GM08714 (cell line): Measurements from ENCODE around the gene SLX1A.
"Not testable (repeated sequence)": the region's sequence is repeated elsewhere in the genome, so short reads cannot be mapped to it uniquely, and the experiment has no call there.

ENCODE experiments used
- H3K4me3 ChIP-seq: fragments of 200-500 bp; sonication (Bioruptor generic); 2 replicates; pipeline ENCODE4 v1.5.1; 2014; ENCODE audit warnings: mild to moderate bottlenecking, low read length, inconsistent platforms

SLX1A gene

DNA sequence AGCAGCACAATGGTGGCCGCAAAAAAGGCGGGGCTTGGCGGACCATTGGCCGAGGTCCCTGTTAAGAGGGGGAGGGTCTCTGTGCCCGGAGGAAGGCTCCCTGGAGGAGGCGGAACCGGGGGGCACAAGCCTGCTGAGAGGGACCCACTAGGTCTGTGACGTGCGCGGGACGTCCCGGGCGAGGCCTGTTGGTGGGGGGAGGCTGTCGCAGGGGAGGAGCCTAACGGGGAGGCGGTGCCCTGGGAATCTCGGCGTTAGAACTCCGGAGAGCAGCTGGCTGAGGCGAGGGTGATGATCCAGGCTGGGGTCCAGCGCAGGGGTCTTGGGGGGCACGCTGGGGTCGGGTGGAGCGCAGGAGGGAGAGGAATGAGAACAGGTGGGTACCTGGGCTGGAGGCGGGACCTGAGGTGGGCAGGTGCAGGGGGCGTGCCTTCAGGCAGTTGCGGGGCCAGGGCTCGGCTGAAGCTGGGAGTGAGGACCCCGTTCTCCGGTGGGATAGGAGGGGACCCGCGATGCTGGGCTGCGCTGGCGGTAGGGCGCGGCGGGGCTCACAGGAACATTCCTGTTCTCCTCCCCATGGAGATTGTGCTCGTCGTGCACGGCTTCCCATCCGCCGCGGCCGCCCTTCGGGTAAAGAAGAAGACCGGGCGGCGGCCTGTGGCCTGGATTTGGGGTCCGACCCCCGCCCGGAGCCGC is 12.0 kb downstream of the SLX1A start:
- H3K4me3 ChIP-seq: not testable (repeated sequence)

DNA sequence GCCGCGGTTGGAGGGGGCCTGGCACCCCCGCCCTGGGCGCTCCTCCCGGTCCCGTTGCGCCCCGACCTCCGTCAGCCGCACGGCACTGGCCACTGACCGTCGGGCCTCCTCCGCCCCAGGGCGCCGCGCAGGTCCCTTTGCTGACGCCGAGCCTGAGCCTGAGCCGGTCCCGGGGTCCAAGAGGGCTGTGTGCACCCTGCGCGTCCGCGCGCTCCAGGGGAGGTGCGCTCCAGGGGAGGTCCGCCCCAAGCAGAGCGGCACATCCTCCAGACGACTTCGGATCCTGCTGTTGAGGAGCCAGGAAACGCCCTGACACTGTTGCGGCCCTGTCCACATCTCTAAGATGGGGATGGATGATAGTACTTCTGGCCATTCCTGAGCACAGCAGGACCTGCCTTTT is 12.6 kb downstream of the SLX1A start:
- H3K4me3 ChIP-seq: not testable (repeated sequence)

DNA sequence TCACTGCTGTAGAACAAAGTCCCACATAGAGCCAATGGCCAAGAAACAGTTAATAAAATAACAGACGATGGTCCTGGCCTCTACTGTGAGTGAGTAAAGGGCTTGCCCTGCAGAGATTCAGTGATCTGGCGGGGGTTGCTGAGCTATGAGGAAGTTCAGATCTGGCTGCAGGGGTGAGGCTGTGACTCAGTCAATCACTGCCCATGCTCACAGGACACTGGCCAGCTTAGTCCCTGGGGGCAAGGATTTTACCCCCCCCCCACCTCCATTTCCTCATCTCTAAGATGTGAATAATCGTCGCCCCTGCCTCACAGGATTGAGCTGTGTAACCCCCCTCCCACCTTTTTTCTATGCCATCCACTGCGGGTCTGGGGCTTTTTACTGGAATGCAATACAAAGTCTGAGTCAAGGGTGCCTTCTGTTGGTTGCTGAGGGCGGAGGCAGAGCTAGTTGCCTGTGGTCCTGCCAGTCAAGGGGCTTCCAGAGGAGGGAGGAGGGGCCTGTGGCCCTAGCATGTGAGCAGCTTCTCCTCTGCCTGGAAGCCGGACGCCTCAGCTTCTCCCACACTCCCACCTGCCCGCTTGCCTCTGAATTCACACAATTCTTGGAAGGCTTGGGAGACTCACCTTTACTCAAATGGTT is 13.5 kb downstream of the SLX1A start:
- H3K4me3 ChIP-seq: not testable (repeated sequence)

DNA sequence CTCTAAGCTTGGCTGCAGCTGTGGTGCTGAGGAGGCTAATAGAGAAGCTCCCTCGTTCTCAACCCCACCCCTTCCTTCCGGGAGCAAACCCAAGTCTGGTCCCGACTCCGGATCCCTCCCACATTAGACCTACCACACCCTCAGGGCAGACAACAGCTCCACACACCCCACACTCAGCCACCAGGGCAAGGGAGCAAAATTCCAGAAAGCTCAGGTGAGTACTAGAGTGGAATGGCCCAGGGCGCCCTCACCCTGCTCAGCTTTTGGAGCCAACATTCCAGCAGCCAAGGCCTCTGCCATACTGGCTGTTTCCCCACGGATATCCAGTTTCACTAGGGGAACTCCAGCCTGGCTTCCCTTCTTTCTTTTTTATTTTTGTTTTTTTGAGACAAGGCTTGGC is 15.4 kb downstream of the SLX1A start:
- H3K4me3 ChIP-seq: not testable (repeated sequence)

DNA sequence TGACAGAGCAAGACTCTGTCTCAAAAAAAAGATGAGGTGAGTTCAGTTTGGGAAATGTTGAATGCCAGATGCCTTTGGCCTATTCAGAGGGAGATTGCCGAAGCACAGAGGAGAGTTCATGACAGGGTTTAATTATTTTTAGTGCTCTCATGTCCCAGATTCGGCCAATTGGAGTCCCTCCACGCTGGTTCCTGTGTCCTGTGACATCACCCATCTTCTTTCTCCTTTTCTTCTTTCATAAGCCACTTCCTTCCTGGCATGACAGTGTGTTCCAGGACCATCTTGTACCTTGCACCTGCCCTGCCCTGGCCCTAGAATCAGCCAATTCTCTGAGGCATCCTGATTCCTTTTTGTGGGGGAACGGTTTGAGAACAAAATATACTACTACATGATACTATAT is 17.7 kb downstream of the SLX1A start:
- H3K4me3 ChIP-seq: not testable (repeated sequence)

DNA sequence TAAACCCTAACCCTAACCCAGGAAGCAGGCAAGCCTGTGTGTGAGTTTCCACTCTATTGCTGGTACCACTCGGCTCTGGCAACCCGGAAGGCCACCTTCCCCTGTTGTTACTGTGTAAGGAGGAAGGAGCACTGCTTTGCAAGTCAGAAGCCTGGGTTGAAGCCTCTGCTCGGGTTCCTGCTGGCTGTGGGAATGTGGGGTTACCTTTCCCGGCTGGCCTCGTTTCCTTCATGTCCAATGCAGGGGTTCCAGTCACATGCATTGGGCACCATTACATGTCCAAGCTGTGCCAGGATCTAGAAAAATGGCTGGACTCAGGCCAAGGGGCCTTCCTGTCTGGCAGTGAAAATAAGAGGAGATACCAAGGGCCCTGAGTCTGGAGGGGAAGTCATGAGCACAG is 23.4 kb downstream of the SLX1A start:
- not testable (repeated sequence) for H3K4me3 ChIP-seq
